GM08714 (cell line): ENCODE data around the gene TOM1L1.

Experiments
- H3K4me3 ChIP-seq: fragments of 200-500 bp; sonication (Bioruptor generic); 2 replicates; pipeline ENCODE4 v1.5.1; 2014; ENCODE audit warnings: mild to moderate bottlenecking, low read length, inconsistent platforms
- ZNF274 ChIP-seq: IDR thresholded peaks from 2 replicates; pipeline ENCODE4 v1.6.1; 2012; ENCODE audit warnings: mild to moderate bottlenecking, low read depth, low read length

TOM1L1 gene

DNA sequence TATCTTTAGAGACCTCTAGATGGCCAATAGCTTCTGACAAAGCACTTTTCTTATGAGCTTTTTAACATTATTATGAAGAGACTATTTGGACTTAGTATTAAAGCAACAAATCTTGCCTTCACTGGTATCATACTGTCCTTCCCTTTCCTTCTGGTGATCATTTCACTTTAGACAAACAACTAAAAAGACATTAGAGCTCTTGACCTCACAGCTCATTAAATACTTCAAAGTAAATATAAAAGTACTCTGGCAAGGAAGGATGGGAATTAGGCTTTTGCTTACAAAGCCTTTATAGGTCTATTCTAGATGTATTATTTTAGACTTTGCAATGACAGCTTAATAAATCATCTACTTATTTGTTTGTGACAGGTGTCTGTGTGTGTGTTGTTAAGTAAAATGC is 79.0 kb downstream of the TOM1L1 start:
- no peak overlapping the region for H3K4me3 ChIP-seq

DNA sequence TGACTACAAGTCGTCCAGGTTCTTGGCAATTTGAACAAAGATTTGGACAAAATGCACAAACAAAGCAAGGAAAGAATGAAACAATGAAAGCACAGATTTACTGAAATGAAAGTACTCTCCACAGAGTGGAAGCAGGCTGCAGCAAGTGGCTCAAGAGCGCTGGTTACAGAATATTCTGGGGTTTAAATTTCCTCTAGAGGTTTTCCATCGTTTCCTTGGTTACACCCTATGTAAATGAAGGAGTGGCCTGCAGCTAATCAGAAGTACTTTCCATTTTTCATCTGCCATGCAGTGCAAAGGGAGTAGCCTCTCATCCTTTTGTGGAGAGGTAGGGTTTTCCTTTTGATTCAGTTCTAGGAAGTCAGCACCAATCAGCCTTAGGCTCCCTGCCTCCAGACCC is 79.7 kb downstream of the TOM1L1 start:
- H3K4me3 ChIP-seq, result no peak overlapping the region
- no peak for TF ChIP-seq ZNF274

More for the DNA sequence above, 79.0 kb downstream of the TOM1L1 start:
- no peak for TF ChIP-seq ZNF274

DNA sequence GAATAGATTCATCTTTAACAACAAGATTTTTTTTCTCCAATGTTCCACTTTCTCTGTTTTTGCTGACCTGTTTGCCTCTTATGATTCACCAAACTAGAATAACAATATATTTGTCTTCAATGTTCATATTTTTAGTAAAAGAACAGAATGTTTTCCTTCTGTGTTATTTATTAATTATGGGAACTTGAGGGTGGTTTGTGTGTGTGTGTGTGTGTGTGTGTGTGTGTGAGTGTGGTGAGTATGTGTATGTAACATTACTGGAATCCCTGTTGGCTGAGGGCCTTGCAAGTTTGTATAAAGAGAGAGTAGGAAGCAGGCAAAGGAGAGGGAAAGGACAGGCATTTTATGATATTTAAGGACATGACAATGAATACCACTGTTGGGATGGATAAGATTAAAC is 81.7 kb downstream of the TOM1L1 start:
- TF ChIP-seq ZNF274, result no peak
- H3K4me3 ChIP-seq, result no peak overlapping the region

DNA sequence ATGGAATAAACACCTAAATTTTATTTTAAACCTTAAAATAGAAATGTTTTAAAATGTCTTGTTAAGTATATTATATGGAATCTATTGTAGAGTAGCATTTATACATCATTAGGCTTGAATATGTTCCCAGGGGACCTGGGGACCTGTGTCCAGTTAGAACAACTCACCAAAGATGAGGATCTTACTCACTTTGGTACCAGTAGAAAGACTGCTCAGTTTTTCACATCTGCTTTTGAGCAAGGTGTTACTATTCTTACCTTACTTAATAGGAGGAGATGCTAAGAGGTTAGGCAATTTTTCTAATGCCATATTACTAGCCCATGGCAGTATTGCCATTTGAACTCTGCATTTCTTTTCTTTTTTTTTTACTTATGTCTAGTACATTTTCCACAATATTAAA is 82.6 kb downstream of the TOM1L1 start:
- H3K4me3 ChIP-seq, result no peak overlapping the region
- TF ChIP-seq ZNF274, result no peak

DNA sequence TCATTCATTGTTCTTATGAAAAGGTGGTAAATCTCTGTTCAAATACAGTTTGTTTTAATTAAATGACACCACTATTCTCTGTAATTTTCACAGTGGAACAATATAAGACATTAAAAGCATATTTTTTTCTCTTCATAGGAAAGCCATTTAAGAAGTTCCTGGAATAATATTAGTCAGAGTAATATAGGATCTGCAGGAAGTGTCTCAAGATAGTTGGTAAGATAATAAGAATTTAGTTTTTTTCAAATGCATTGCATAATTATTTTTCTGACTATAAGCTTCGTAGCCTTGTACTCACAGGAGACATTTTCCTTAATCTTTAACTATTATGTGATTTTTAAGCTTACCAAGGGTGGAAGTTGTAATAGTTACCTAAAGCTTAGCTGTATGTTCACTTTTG is 84.8 kb downstream of the TOM1L1 start:
- TF ChIP-seq ZNF274, result no peak

DNA sequence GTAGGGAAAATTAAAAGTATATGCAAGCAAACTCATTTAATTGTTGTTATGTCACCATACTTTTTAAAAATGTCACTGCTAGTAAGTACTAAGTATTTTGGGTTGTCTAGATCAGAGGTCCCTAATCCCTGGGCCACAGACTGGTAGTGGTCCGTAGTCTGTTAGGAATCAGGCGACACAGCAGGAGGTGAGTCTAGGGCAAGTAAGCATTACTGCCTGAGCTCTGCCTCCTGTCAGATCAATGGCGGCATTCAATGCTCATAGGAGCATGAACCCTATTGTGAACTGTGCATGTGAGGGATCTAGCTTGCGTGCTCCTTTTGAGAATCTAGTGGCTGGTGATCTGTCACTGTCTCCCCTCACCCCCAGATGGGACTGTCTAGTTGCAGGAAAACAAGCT is 89.5 kb downstream of the TOM1L1 start:
- TF ChIP-seq ZNF274, result no peak
- no peak overlapping the region for H3K4me3 ChIP-seq

More for the DNA sequence above, 84.8 kb downstream of the TOM1L1 start:
- H3K4me3 ChIP-seq, result no peak overlapping the region

DNA sequence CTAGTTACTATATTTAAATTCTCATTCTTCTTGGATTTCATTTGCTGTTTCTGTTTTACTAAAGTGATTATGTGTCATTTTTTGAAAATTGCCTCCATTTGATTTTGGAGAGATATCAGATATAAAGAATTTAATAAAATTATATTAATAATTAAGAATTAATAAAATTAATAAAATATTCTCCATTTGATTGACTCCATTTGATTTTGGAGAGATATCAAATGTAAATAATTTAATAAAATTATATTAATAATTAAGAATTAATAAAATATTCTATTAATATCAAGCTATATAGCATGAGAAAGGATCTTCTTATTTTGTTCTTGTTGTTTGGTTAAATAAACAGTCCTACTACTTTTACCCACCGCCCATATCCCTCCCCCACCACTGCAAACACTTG is 90.9 kb downstream of the TOM1L1 start:
- no peak overlapping the region for H3K4me3 ChIP-seq
- no peak for TF ChIP-seq ZNF274

DNA sequence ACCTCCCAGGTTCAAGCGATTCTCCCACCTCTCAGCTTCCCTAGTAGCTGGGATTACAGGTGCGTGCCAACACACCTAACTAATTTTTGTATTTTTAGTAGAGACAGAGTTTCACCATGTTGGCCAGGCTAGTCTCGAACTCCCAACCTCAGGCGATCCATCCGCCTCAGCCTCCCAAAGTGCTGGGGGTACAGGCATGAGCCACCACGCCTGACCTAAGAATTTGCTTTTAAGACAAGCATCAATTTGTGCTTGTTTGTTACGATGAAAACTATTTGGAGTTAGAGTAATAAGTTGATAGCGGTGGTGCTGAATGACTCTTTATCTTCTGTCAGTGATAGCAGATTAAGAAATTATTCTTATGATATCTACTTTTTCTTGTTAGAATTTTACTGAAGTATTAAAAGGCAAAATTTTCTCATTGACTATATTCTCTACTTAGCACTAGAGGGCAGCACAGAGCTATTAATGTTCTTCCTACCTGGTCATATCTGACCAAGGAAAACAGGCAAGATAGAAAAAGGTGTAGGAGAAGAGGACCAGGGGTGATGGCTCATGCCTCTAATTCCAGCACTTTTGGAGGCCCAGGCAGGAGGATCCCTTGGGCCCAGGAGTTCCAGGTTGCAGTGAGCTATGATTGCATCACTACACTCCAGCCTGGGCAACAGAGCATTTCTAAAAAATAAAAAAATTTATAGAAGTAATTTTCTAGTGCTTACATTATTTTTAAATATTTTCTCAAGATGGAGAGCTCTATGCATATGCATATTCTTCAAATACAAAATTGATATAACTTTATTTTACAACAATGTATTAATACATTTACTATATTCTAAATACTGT is 92.4 kb downstream of the TOM1L1 start:
- no peak overlapping the region for H3K4me3 ChIP-seq
- no peak for TF ChIP-seq ZNF274

DNA sequence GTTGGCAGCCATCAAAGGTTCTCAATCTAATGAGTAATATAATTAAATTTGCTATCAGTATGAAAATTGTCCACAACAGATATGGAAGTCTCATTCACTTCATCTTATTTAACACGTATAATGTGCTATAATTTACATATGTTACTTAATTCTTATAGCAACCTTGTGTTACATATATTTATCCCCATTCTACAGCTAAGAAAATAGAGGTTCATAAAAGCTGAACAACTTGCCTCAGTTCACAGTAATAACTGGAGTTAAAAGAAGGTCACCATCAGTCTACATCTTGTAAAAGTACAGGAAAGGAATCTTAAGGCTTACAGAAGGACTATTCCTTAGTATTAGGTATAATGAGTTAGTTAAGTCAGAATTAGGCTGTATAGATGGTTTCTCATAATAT is 95.8 kb downstream of the TOM1L1 start:
- H3K4me3 ChIP-seq, result no peak overlapping the region
- TF ChIP-seq ZNF274, result no peak

DNA sequence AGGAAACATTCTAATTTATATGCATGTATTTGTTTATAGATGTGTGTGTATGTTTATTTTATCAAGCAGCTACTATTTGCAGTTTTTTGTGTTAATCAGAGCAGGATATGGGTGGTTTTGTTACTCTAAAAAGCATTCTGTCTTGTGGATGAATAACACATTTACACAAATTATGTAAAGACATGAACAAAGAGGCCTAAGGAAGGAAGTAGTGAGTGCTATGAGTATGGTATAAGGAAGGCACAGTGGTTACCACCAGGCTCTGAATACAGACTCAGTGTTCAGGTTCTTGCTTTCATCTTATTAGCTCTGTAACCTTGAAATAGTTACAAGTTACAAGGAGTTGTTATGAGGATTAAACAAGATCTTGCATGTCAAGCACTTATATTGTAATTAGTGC is 101.8 kb downstream of the TOM1L1 start:
- TF ChIP-seq ZNF274, result no peak
- no peak overlapping the region for H3K4me3 ChIP-seq

DNA sequence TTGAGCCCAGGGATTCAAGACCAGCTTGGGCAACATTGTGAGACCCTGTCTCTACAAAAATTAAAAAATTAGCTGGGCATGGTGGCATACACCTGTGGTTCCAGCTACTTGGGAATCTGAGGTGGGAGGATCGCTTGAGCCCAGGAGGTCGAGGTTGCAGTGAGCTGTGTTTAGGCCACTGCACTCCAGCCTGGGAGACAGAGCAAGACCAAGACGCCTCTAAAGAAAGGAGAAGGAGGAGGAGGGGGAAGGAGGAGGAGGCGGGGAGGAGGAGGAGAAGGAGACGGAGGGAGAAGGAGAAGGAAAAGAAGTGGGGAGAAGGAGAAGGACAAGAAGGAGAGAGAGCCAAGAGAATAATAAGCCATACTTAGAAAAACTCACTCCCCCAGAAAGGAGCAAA is 103.8 kb downstream of the TOM1L1 start:
- TF ChIP-seq ZNF274, result no peak
- no peak overlapping the region for H3K4me3 ChIP-seq

DNA sequence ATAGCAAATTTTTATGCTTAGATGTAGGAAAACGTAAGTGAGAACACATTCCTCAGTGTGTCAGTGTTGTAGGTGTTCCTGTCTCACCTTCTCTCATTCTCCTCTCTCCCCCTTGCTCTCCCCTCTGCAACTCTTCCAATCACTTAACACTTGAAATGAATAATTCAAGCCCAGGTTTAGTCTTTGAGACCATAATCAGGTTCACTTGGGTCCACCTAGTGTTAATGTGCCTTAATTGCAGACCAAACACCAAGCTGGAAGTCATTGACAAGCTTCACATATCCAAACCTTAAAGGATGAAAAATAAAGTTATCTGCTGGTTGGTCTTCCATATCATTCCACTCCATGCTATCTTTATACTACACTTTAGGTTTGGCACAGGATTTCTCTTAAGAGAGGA is 104.9 kb downstream of the TOM1L1 start:
- TF ChIP-seq ZNF274, result no peak
- no peak overlapping the region for H3K4me3 ChIP-seq
